Effector memory CD4-positive, alpha-beta T cell (primary cell): Measurements from ENCODE around the gene C19orf38.

ENCODE experiments used
- DNase-seq, 3 donors: peaks; one replicate each; pipeline ENCODE4 v3.0.0-alpha.2; 2020
- H3K27ac ChIP-seq: 2 replicates; pipeline ENCODE4 v1.7.0; 2013; ENCODE audit warnings: mild to moderate bottlenecking, low read length, moderate library complexity; ENCODE audit not compliant: insufficient read depth, poor library complexity, severe bottlenecking
- H3K27me3 ChIP-seq: replicated peaks from 2 replicates; pipeline ENCODE4 v1.7.0; 2013; ENCODE audit warnings: mild to moderate bottlenecking, low read length; ENCODE audit not compliant: insufficient read depth, control insufficient read depth, poor library complexity, severe bottlenecking
- H3K36me3 ChIP-seq: 2 replicates; pipeline ENCODE4 v1.7.0; 2013; ENCODE audit warnings: mild to moderate bottlenecking, low read length, moderate library complexity; ENCODE audit not compliant: control insufficient read depth, insufficient read depth
- H3K4me1 ChIP-seq: 2 replicates; pipeline ENCODE4 v1.7.0; 2013; ENCODE audit warnings: low read length, mild to moderate bottlenecking; ENCODE audit not compliant: control insufficient read depth, insufficient read depth, poor library complexity, severe bottlenecking
- H3K4me3 ChIP-seq: 2 replicates; pipeline ENCODE4 v1.7.0; 2013; ENCODE audit warnings: low read length, low read depth, mild to moderate bottlenecking; ENCODE audit not compliant: insufficient read depth, poor library complexity, severe bottlenecking
- H3K9me3 ChIP-seq: 2 replicates; pipeline ENCODE4 v1.7.0; 2013; ENCODE audit warnings: mild to moderate bottlenecking, low read length, moderate library complexity; ENCODE audit not compliant: control insufficient read depth

The C19orf38 gene

GRCh38 chr19:10823690-10824089, 24.5 kb upstream of the C19orf38 start:
- Histone ChIP-seq H3K4me3 (no peak overlapping the region), H3K4me1 (no peaks in the 10 kb centered on the region), H3K36me3 (peaks cover 64% of the 10 kb centered on the region), H3K9me3 (no peaks in the 10 kb centered on the region), H3K27me3 (no peaks in the 10 kb centered on the region), H3K27ac (no peak overlapping the region)
- no peak for DNase-seq

GRCh38 chr19:10826231-10826630, 22.0 kb upstream of the C19orf38 start:
- H3K36me3 ChIP-seq: peaks cover 69% of the 10 kb centered on the region
- no peak for DNase-seq
- H3K27ac ChIP-seq: no peak overlapping the region
- H3K4me3 ChIP-seq: no peak overlapping the region
- H3K4me1 ChIP-seq: no peaks in the 10 kb centered on the region
- H3K9me3 ChIP-seq: no peaks in the 10 kb centered on the region
- no peaks in the 10 kb centered on the region for H3K27me3 ChIP-seq

DNA sequence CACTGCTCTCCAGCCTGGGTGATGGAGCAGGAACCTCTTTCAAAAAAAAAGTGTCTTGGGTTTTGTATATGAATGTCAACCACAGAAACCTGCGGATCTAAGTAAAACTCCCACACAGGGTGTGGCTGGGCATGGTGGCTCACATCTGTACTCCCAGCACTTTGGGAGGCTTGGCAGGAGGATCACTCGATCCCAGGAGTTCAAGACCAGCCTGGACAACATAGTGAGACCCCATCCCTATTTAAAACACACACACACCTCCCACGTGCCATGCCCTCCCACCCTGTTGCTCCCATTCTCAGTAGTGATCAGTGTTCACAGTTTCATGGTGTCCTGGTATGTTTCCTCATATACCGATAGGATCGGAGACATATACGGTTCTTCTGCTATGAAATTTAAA, 21.4 kb upstream of the C19orf38 start:
- no peak overlapping the region for H3K4me3 ChIP-seq
- H3K9me3 ChIP-seq: no peaks in the 10 kb centered on the region
- no peak for DNase-seq
- H3K4me1 ChIP-seq: no peaks in the 10 kb centered on the region
- H3K27me3 ChIP-seq: no peaks in the 10 kb centered on the region
- peaks cover 67% of the 10 kb centered on the region for H3K36me3 ChIP-seq
- no peak overlapping the region for H3K27ac ChIP-seq

DNA sequence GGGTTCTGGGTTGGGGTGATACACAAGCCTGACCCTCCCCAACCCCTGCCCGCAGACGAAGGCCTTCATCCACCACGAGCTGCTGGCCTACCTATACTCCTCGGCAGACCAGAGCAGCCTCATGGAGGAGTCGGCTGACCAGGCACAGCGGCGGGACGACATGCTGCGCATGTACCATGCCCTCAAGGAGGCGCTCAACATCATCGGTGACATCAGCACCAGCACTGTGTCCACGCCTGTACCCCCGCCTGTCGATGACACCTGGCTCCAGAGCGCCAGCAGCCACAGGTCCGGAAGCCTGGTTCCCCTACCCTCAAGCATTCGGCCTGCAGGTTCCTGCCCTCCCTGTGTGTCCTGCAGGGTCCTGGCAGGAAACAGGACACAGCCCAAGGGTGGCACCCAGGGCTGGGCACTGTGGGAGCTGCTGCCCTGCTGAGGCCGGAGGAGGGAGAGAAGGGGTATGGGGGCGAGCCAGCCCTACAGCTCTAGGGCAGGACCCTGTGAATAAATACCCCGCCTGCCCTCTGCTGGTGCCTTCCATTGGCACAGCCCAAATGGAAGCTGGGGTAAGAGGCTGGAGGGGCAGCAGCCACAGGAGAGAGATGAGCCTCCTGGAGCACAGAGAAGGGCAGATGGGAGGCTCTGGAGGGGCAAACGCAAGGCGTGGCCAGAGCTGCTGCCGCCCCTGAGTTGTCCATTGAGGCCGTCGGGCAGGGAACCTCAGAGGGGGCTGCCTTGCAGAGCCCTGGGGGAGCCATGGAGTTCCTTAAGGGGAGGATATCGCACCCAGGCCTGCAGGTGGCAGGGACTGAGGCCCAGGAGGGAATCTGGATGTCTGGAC, 19.0 kb upstream of the C19orf38 start:
- H3K36me3 ChIP-seq: peaks cover 54% of the 10 kb centered on the region
- H3K9me3 ChIP-seq: no peaks in the 10 kb centered on the region
- H3K27ac ChIP-seq: no peak overlapping the region
- no peaks in the 10 kb centered on the region for H3K27me3 ChIP-seq
- no peaks in the 10 kb centered on the region for H3K4me1 ChIP-seq
- no peak for DNase-seq
- no peak overlapping the region for H3K4me3 ChIP-seq

DNA sequence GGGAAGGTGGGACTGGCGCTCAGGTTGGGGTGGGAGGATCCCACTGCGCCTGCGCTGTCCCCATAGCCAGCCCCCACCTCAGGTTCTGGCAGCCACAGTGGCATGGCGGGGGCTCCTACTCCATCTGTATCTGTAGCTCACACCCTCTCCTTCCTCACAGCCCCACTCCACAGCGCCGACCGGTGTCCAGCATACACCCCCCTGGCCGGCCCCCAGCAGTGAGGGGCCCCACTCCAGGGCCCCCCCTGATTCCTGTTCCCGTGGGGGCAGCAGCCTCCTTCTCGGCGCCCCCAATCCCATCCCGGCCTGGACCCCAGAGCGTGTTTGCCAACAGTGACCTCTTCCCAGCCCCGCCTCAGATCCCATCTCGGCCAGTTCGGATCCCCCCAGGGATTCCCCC, 18.2 kb upstream of the C19orf38 start:
- no peak overlapping the region for H3K27ac ChIP-seq
- no peak for DNase-seq
- H3K9me3 ChIP-seq: no peaks in the 10 kb centered on the region
- no peaks in the 10 kb centered on the region for H3K4me1 ChIP-seq
- H3K27me3 ChIP-seq: no peaks in the 10 kb centered on the region
- peaks cover 48% of the 10 kb centered on the region for H3K36me3 ChIP-seq
- no peak overlapping the region for H3K4me3 ChIP-seq

DNA sequence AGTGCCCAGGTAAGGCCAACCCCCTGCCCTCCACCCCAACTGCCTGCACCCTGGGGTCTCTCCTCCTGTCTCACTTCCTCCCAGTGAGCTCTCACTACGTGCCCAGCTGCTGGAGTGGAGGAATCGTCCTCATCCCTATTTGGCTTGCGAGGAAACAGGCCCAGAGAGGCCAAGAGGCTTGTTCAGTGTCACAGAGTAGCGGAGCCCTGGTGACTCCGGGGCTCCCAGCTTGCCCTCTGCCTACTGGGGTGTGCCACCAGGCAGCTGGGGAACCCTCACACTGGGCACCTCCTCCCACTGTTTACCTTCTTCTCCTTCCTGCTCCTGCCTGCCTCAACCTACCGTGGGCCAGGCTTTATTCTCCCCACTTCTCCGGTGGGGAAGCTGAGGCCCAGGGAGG, 17.8 kb upstream of the C19orf38 start:
- DNase-seq: no peak
- Histone ChIP-seq H3K36me3 (peaks cover 45% of the 10 kb centered on the region), H3K4me3 (no peak overlapping the region), H3K9me3 (no peaks in the 10 kb centered on the region), H3K4me1 (no peaks in the 10 kb centered on the region), H3K27me3 (no peaks in the 10 kb centered on the region), H3K27ac (no peak overlapping the region)

DNA sequence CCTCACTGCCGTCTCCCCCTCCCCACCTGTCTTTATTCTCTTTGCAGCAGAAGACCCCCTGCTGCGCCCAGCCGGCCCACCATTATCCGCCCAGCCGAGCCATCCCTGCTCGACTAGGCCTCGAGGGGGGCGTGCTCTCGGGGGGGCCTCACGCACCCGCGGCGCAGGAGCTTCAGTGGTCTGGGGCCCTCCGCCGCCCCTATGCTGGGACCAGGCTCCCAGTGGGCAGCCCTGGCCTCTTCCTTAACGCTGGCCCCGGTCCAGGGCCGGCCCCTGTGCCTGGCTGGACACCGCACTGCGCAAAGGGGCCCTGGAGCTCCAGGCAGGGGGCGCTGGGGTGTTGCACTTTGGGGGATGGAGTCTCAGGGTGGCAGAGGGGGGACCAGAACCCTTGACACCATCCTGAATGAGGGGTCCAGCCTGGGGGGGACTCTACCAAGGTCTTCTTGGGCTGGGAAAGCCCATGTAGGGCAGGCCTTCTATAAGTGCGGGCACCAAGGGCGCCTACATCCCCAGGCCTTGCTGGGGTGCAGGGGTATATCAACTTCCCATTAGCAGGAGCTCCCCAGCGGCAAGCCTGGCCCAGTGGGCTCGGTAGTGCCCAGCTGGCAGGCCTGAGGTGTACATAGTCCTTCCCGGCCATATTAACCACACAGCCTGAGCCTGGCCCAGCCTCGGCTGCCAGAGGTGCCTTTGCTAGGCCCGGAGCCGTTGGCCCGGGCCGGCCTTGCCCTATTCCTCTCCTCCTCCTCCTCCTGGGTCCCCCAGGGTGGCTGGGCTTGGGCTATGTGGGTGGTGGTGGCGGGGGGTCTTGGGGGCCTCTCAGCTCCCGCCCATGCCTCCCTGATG, 17.1 kb upstream of the C19orf38 start:
- Histone ChIP-seq H3K4me1 (no peaks in the 10 kb centered on the region), H3K36me3 (peaks cover 40% of the 10 kb centered on the region), H3K27me3 (no peaks in the 10 kb centered on the region), H3K4me3 (no peak overlapping the region), H3K9me3 (no peaks in the 10 kb centered on the region), H3K27ac (no peak overlapping the region)
- DNase-seq: no peak

GRCh38 chr19:10831987-10832938, 16.0 kb upstream of the C19orf38 start:
- Histone ChIP-seq H3K4me3 (no peak overlapping the region), H3K4me1 (peaks cover 7% of the 10 kb centered on the region), H3K36me3 (peaks cover 29% of the 10 kb centered on the region), H3K27ac (no peak overlapping the region), H3K27me3 (no peaks in the 10 kb centered on the region), H3K9me3 (no peaks in the 10 kb centered on the region)
- DNase-seq: no peak

DNA sequence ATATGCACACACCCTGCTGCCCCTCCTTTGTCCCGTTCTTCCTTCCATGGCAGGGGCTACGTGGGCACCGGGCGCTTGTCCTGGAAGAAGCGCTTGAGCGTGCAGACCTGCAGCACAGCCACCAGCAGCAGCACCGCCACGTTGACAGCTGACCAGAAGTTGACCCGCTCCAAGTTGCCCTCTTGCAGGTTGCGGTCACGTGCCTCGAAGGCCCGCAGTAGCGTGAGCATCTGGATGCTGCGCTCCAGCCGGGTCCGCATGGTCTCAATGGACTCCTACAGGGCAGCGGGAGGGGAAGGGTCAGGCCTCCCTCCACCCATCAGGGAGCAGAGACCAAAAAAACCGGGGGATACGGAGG, 15.3 kb upstream of the C19orf38 start:
- Histone ChIP-seq H3K27me3 (no peaks in the 10 kb centered on the region), H3K4me1 (peaks cover 7% of the 10 kb centered on the region), H3K36me3 (peaks cover 29% of the 10 kb centered on the region), H3K27ac (no peak overlapping the region), H3K4me3 (no peak overlapping the region), H3K9me3 (no peaks in the 10 kb centered on the region)
- no peak for DNase-seq
